Stimulated activated naive B cell treated with anti-CD40 and anti-IgM and Interleukin-4, amounts not matched to agents 10 μg/mL and 1 μg/mL and 100 μg/mL, for 72 hours (primary cell): Measurements from ENCODE around the gene APOF.
"Not testable (repeated sequence)": the region's sequence is repeated elsewhere in the genome, so short reads cannot be mapped to it uniquely, and the experiment has no call there.

Experiments used
- ATAC-seq, 2 donors: fragments of 150-1000 bp; cut with Tn5 transposase; replicated peaks; 2 replicates each; pipeline ENCODE4 v1.10.0; 2021; ENCODE audit warnings: moderate library complexity in 1 of 2
- DNase-seq: peaks from one replicate; pipeline ENCODE4 v3.0.0; 2021
- H3K27ac Mint-ChIP-seq: one replicate; pipeline ENCODE4 v1.8.0; 2022; ENCODE audit warnings: mild to moderate bottlenecking, mixed read lengths
- H3K27me3 Mint-ChIP-seq, 2 donors: one replicate each; pipeline ENCODE4 v1.8.0; 2022; ENCODE audit warnings: mixed read lengths in 2 of 2
- H3K36me3 Mint-ChIP-seq, 2 donors: one replicate each; pipeline ENCODE4 v1.8.0; 2022; ENCODE audit warnings: mixed read lengths in 2 of 2, mild to moderate bottlenecking in 1 of 2
- H3K4me1 Mint-ChIP-seq, 2 donors: one replicate each; pipeline ENCODE4 v1.8.0; 2022; ENCODE audit warnings: mixed read lengths in 2 of 2, mild to moderate bottlenecking in 1 of 2
- H3K4me3 Mint-ChIP-seq, 2 donors: one replicate each; pipeline ENCODE4 v1.8.0; 2022; ENCODE audit warnings: mild to moderate bottlenecking in 2 of 2, mixed read lengths in 2 of 2, moderate library complexity in 1 of 2
- H3K9me3 Mint-ChIP-seq, 2 donors: one replicate each; pipeline ENCODE4 v1.8.0; 2022; ENCODE audit warnings: mixed read lengths in 2 of 2, mild to moderate bottlenecking in 1 of 2

The APOF gene

DNA sequence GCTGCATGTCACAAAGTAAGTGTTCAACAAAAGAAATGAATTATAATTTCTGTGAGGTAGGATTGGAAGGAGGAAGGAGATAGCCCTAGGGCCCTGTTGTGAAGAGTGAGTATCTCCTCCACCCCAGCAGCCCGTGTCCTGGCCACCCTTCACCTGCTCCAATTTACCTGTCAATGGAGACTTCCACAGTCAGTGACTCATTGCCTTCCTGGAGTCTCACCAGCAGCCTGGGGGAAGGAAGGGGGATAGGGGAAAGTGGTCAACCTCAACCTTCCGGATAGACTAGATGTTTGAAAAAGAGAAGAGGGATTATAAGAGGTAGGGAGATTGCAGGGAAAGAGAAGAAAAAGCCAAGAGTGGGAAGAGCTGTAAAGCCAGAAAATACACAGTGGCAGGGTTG lies 12.0 kb downstream of the APOF start:
- ATAC-seq (no peak), DNase-seq (no peak)
- H3K27ac Mint-ChIP-seq = peak overlapping the region; percentile 1
- no peaks in the 10 kb centered on the region for H3K9me3 Mint-ChIP-seq
- no peaks in the 10 kb centered on the region for H3K27me3 Mint-ChIP-seq
- H3K4me1 Mint-ChIP-seq = peaks cover 3 to 4% of the 10 kb centered on the region in 2 donors
- H3K36me3 Mint-ChIP-seq = peaks cover 38 to 59% of the 10 kb centered on the region in 2 donors
- no peak overlapping the region for H3K4me3 Mint-ChIP-seq

DNA sequence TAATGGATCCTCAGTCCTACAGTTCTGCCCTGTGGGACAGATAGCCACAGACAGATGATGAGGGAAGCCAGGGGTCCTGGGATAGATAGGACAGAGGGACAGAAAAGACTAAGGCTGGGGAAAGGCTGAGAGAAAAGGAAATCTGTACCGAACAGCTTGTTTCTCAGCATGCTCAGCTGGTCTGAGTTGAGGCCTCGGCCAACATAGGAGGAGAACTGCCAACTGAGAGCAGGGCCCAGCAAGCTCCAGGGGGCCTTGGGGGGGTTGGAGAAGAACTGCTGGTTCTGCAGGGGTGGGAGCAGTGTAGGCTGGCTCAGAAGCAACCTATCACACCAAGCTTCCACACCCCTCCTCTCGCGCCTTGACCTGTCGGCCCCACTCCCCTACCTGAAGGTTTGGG lies 13.9 kb downstream of the APOF start:
- no peaks in the 10 kb centered on the region for H3K27me3 Mint-ChIP-seq
- no peak overlapping the region for H3K27ac Mint-ChIP-seq
- DNase-seq (no peak), ATAC-seq (no peak)
- no peak overlapping the region for H3K4me3 Mint-ChIP-seq
- peaks cover 3 to 6% of the 10 kb centered on the region in 2 donors for H3K4me1 Mint-ChIP-seq
- H3K9me3 Mint-ChIP-seq = no peaks in the 10 kb centered on the region
- peaks cover 33 to 55% of the 10 kb centered on the region in 2 donors for H3K36me3 Mint-ChIP-seq

DNA sequence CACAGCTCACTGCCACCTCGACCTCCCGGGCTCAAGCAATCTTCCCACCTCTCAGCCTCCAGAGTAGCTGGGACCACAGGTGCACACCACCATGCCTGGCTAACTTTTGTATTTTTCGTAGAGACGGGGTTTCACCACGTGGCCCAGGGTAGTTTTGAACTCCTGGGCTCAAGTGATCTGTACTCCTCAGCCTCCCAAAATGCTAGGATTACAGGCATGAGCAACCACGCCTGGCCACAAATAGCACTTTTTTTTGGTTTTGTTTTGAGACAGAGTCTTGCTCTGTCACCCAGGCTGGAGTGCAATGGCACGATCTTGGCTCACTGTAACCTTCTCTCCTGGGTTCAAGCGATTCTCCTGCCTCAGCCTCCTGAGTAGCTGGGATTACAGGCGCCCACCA lies 15.4 kb downstream of the APOF start:
- not testable (repeated sequence) for DNase-seq, H3K27me3 Mint-ChIP-seq, H3K4me3 Mint-ChIP-seq, H3K9me3 Mint-ChIP-seq, H3K4me1 Mint-ChIP-seq
- H3K27ac Mint-ChIP-seq = peak overlapping the region; percentile 42
- peak in 1 of 2 donors; percentile 54 for ATAC-seq
- H3K36me3 Mint-ChIP-seq = peaks cover 43 to 67% of the 10 kb centered on the region in 2 donors

DNA sequence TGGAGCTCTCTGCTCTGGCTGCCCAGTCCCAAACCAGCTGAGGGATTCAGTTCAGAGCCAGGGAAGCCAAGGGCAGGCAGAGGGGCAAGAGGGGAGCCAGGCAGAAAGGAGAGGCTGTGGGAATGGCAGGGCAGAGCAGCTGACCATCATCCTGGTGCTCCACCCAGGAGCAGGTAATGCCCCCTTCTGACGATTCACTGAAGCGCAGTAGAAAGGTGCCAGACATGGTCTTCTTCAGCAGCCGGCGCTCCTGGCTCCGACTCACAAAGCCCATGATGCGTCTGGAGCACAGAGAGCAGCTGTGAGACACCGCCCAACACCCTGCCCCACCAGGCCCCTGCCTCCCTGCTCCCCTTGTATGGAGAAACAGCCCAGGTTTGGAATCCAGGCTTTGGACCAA lies 16.0 kb downstream of the APOF start:
- ATAC-seq (no peak), DNase-seq (no peak)
- H3K27ac Mint-ChIP-seq = peak overlapping the region; percentile 52
- no peak overlapping the region for H3K4me3 Mint-ChIP-seq
- no peaks in the 10 kb centered on the region for H3K9me3 Mint-ChIP-seq
- H3K4me1 Mint-ChIP-seq = peaks cover 3 to 6% of the 10 kb centered on the region in 2 donors
- peaks cover 47 to 70% of the 10 kb centered on the region in 2 donors for H3K36me3 Mint-ChIP-seq
- H3K27me3 Mint-ChIP-seq = no peaks in the 10 kb centered on the region

DNA sequence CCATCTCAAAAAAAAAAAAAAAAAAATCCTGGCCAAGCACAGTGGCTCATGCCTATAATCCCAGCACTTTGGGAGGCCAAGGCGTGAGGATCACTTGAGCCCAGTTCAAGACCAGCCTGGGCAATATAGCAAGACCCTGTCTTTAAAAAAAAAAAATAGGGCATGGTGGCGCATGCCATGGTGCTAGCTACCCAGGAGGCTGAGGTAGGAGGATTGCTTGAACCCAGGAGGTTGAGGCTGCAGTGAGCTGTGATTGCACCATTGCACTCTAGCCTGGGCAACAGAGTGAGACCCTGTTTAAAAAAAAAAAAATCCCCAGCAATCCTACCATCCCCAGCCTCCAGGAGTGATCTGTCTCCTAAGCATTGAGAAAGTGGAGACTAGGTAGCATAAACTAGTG lies 20.4 kb downstream of the APOF start:
- not testable (repeated sequence) for H3K27me3 Mint-ChIP-seq, DNase-seq, H3K4me3 Mint-ChIP-seq, H3K27ac Mint-ChIP-seq, ATAC-seq, H3K9me3 Mint-ChIP-seq
- Mint-ChIP-seq H3K4me1 (peaks cover 24 to 34% of the 10 kb centered on the region in 2 donors), H3K36me3 (peaks cover 36 to 52% of the 10 kb centered on the region in 2 donors)

DNA sequence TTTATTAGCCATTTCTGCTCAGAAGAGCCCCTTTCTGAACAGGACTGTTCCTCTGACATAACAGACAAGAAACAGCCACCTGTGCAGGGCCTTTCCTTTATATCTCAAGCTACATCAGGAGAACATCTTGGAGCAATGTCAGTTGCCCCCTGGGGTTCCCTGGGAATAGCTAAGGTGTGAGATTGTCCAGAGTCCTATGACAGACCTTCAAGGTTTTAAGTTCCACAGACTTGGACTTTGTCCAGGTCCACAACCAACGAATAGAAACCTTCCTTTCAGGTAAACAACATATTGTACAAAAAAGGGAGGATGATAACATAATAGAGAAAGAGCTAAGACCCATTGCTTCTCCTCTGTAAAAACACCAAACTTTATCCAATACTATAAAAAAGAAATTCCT lies 21.0 kb downstream of the APOF start:
- no peak for ATAC-seq
- Mint-ChIP-seq H3K9me3 (no peaks in the 10 kb centered on the region), H3K27me3 (no peaks in the 10 kb centered on the region), H3K4me1 (peaks cover 24 to 39% of the 10 kb centered on the region in 2 donors), H3K36me3 (peaks cover 36 to 51% of the 10 kb centered on the region in 2 donors), H3K27ac (no peak overlapping the region), H3K4me3 (no peak overlapping the region)
- no peak for DNase-seq

DNA sequence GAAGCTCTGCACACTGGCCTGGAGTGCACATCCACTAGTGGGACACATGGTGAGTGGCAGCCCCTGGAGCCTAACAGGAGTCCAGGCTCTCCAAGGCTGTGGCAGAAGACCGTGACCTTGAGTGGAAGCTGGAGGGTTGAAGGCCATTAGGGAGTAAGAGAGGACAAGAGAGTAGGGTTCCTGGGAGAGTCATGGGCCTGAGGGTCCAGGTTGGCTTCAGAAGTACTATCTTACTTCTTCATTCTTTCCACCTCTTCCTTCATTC lies 23.6 kb downstream of the APOF start:
- peaks cover 27 to 48% of the 10 kb centered on the region in 2 donors for H3K4me1 Mint-ChIP-seq
- H3K27me3 Mint-ChIP-seq = no peaks in the 10 kb centered on the region
- DNase-seq (no peak), ATAC-seq (no peak)
- no peaks in the 10 kb centered on the region for H3K9me3 Mint-ChIP-seq
- H3K27ac Mint-ChIP-seq = peak overlapping the region; percentile 96
- H3K4me3 Mint-ChIP-seq = peak overlapping the region; percentile 78 to 86
- H3K36me3 Mint-ChIP-seq = peaks cover 22 to 35% of the 10 kb centered on the region in 2 donors

DNA sequence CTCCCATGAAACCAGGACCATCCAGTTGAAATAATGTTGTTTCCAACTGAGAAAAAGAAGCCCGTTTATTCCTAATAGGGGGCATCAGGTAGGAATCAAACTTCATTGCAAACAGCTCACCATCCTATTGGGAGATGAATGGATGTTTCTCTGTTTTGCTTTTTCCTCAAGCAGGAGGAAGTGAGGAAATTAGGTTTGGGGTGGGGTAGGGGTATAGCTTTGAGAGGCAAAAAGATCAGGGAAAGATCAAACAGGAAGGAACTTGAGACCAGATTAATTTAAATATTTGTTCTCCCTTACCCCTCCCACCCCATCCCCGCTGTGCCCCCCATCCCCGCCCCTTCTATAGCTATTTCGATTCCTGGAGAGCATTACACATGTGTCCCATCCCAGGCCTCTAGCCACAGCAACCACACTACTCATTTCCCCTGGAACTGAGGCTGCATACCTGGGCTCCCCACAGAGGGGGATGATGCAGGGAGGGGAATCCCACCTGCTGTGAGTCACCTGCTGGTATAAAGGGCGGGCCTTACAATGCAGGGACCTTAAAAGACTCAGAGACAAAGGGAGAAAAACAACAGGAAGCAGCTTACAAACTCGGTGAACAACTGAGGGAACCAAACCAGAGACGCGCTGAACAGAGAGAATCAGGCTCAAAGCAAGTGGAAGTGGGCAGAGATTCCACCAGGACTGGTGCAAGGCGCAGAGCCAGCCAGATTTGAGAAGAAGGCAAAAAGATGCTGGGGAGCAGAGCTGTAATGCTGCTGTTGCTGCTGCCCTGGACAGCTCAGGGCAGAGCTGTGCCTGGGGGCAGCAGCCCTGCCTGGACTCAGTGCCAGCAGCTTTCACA lies 24.1 kb downstream of the APOF start, which contains the start of gene IL23A:
IL23A (plus strand) TSS at position 577 of the 850 bp plus-strand sequence; CDS start at position 738, 161 bp downstream.
- H3K9me3 Mint-ChIP-seq = no peaks in the 10 kb centered on the region
- ATAC-seq = peak; percentile 72 to 76
- peaks cover 17 to 29% of the 10 kb centered on the region in 2 donors for H3K36me3 Mint-ChIP-seq
- peaks cover 27 to 48% of the 10 kb centered on the region in 2 donors for H3K4me1 Mint-ChIP-seq
- H3K27me3 Mint-ChIP-seq = no peaks in the 10 kb centered on the region
- DNase-seq = peak; percentile 78
- peak within 1 kb of the TSS; percentile 96 for H3K27ac Mint-ChIP-seq
- H3K4me3 Mint-ChIP-seq = peak within 1 kb of the TSS; percentile 78 to 86

DNA sequence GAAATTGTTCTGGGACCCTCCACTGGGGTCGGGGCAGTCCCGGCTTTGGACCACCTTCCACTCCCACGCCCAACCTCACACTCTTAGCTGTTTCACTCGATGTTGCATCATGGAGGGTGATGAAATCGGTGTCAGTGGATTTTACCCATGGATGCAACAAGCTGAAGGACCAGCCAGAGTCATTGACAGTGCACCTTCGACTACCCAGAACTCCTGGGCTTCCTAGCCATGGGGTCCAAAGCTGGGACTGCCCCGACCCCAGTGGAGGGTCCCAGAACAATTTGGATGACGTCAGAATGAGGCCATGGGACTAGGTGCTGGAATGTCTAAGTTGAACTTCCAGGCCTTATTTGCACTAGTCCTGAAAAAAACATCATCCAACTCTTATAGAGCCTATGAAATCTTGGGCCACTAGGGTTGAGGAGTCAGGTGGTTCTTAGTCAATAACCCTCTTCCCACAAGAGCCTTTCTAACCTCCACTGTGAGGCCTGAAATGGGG lies 24.9 kb downstream of the APOF start:
- Mint-ChIP-seq H3K27me3 (no peaks in the 10 kb centered on the region), H3K4me1 (peaks cover 30 to 55% of the 10 kb centered on the region in 2 donors), H3K36me3 (peaks cover 11 to 24% of the 10 kb centered on the region in 2 donors), H3K27ac (peak overlapping the region; percentile 60), H3K4me3 (no peak overlapping the region), H3K9me3 (no peaks in the 10 kb centered on the region)
- DNase-seq = no peak
- no peak for ATAC-seq

DNA sequence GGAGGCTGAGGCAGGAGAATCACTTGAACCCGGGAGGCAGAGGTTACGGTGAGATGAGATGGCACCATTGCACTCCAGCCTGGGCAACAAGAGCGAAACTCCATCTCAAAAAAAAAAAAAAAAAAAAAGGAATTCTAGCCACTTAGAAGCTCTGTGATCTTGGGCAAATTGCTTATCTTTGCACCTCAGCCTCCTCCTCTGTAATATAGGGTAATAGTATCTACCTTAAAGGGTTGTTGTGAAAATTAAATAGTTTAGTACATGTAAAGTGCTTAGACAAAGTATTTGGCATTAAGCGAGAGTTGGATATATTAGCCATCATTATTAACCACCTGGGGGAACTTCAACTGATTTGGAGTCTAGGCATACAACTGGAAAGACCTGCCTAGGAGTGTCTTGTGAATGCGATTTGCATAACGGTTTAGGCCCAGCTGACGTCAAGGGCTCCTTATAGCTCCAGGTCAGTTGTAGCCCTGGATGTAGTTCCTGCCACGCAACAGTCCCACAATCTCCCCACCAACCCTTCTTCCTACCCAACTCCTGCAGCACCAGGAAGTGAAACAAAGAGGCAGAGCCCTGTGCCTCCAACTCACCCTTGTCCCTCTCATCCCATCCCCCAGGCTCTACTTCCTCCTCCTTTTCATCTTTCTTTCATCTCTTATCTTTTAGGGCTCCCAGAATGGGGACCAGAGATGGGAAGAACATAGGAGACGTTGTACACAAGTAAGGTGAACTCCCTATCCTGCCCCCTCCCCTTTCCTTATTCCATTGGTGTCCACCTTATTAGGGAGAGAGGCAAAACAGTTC lies 26.1 kb downstream of the APOF start:
- Mint-ChIP-seq H3K4me3 (no peak overlapping the region), H3K36me3 (peaks cover 5 to 21% of the 10 kb centered on the region in 2 donors), H3K4me1 (peaks cover 33 to 61% of the 10 kb centered on the region in 2 donors), H3K27me3 (no peaks in the 10 kb centered on the region), H3K9me3 (no peaks in the 10 kb centered on the region), H3K27ac (peak overlapping the region; percentile 86)
- DNase-seq (no peak), ATAC-seq (no peak)

DNA sequence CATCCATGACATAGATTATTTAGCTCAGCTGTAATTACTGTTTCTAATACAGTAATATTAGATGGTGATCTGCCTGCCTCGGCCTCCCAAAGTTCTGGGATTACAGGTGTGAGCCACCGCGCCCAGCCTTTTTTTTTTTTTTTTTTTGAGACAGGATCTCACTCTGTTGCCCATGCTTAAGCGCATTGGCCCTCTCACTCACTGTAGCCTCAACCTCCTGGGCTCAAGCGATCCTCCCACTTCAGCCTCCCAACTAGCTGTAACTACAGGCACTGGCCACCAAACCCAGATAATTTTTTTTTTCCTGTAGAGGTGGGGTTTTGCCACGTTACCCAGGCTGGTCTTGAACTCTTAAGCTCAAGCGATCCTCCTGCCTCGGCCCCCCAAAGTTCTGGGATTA lies 27.1 kb downstream of the APOF start:
- Mint-ChIP-seq H3K36me3 (peaks cover 9 to 22% of the 10 kb centered on the region in 2 donors), H3K4me1 (peaks cover 37 to 68% of the 10 kb centered on the region in 2 donors)
- not testable (repeated sequence) for DNase-seq, H3K4me3 Mint-ChIP-seq, H3K9me3 Mint-ChIP-seq, ATAC-seq, H3K27me3 Mint-ChIP-seq, H3K27ac Mint-ChIP-seq

DNA sequence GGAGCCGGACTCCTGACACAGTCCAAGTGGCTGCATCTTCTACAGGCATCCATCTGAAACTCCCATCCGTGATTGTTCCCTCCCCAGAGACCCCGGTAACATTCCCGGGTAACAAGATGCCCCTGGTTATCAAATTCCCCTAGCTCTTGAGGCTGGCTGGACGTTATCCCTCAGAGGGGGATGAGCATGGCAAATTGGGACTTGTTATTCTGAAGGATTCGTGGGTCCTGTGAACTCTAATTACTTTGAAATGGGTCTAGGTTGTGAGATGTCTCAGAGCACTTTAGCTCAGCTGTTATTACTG lies 28.2 kb downstream of the APOF start:
- DNase-seq (no peak), ATAC-seq (no peak)
- no peaks in the 10 kb centered on the region for H3K27me3 Mint-ChIP-seq
- H3K36me3 Mint-ChIP-seq = peaks cover 9 to 18% of the 10 kb centered on the region in 2 donors
- H3K9me3 Mint-ChIP-seq = no peaks in the 10 kb centered on the region
- H3K4me1 Mint-ChIP-seq = peaks cover 33 to 61% of the 10 kb centered on the region in 2 donors
- H3K4me3 Mint-ChIP-seq = peak overlapping the region; percentile 96
- H3K27ac Mint-ChIP-seq = peak overlapping the region; percentile 100

DNA sequence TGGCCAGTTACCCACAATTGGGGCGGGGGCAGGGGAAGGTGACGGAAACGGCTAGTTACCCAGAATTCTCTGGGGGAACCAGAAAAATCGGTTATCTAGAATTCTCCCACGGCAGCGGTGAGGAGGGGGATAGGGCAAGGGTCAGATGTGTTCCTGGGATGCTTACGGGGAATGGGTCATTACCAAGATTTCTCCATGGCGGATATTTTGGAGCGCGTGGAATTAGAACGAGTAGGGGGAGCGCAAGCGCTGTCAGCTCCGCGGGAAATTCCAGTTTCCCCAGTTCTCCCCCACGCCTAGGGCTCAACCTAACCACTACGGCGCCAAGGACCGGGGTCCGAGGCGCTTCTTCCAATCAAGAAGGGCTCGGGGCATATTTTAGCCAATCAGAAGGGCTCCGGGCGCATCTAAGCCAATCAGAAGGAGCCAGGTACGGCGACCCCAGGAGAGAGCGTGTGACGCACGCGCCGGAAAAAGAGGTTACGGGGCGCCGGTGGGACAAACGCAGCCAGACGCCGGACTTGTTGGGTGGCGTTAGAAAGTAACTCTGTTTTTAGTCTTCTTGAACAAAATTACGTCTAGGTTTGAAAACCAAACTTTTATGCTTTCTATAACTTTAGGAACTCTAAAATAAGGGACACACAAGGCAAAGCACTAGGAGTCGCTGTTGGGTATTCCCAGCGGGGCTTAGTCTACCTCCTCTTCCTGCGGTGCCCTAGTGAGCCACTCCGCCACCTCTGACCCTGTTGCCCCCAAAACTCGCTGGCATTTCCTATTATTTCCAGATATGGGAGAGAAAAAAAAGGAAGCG lies 28.8 kb downstream of the APOF start, which contains the start of gene PAN2:
PAN2 (minus strand) TSS at position 322 of the 811 bp plus-strand sequence. CDS start 906 bp downstream, outside the sequence.
- peaks cover 5 to 12% of the 10 kb centered on the region in 2 donors for H3K36me3 Mint-ChIP-seq
- no peaks in the 10 kb centered on the region for H3K27me3 Mint-ChIP-seq
- H3K4me1 Mint-ChIP-seq = peaks cover 27 to 55% of the 10 kb centered on the region in 2 donors
- H3K9me3 Mint-ChIP-seq = no peaks in the 10 kb centered on the region
- H3K4me3 Mint-ChIP-seq = peak within 1 kb of the TSS; percentile 96
- peak; percentile 95 for DNase-seq
- peak within 1 kb of the TSS; percentile 100 for H3K27ac Mint-ChIP-seq
- peak; percentile 92 to 95 for ATAC-seq

DNA sequence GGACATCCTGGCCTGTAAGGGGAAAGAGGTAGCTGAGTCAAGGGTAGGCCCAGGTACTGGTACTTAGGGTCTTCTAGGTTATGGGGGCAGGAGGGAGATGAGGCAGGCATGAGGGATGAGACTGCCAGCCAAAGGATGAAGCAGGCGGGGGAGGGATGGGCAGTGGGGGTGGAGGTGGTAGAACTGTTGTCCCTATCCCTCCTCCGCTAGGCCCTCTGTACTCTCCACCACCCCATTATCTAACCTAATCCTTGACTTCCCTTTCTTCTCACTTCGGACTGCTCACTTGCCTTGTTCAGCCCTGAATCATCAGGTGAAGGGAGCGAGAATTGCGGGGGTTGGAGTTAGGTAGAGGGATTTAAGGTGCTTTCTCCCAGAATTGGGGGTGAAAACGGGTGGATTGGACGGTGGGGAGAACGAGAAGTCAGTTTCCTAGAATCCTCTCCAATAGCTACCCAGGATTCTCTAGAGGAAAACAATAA lies 29.4 kb downstream of the APOF start:
- Mint-ChIP-seq H3K36me3 (peaks cover 3 to 9% of the 10 kb centered on the region in 2 donors), H3K27ac (peak overlapping the region; percentile 100), H3K27me3 (no peaks in the 10 kb centered on the region), H3K4me1 (peaks cover 22 to 49% of the 10 kb centered on the region in 2 donors), H3K4me3 (peak overlapping the region; percentile 96), H3K9me3 (no peaks in the 10 kb centered on the region)
- DNase-seq (no peak), ATAC-seq (peak; percentile 22 to 26)
